ENCODE data around the gene FGD2.

GRCh38 chr6:36956446-36956820, 49.0 kb upstream of the FGD2 start:
- TF ChIP-seq, protein P1, sequence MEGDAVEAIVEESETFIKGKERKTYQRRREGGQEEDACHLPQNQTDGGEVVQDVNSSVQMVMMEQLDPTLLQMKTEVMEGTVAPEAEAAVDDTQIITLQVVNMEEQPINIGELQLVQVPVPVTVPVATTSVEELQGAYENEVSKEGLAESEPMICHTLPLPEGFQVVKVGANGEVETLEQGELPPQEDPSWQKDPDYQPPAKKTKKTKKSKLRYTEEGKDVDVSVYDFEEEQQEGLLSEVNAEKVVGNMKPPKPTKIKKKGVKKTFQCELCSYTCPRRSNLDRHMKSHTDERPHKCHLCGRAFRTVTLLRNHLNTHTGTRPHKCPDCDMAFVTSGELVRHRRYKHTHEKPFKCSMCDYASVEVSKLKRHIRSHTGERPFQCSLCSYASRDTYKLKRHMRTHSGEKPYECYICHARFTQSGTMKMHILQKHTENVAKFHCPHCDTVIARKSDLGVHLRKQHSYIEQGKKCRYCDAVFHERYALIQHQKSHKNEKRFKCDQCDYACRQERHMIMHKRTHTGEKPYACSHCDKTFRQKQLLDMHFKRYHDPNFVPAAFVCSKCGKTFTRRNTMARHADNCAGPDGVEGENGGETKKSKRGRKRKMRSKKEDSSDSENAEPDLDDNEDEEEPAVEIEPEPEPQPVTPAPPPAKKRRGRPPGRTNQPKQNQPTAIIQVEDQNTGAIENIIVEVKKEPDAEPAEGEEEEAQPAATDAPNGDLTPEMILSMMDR (IDR thresholded peaks at IDR 0.05), result no peak
- no peak for TF ChIP-seq POLR2A (IDR thresholded peaks at IDR 0.05)
